Neural progenitor cell (in vitro differentiated cells): Measurements from ENCODE around the gene NFS1. TPM values are rescaled to one million over a fixed set of nuclear protein-coding genes. Genes with fewer than 3 reads are reported as not detected.

Experiments used
- DNase-seq: peaks from one replicate; pipeline ENCODE4 v3.0.0-alpha.2; 2016; ENCODE audit warnings: low spot score
- H2AFZ ChIP-seq: fragments of 200-600 bp; sonication (generic); replicated peaks from 2 replicates; pipeline ENCODE4 v1.6.1; 2016; ENCODE audit warnings: antibody characterized with exemption
- H3F3A ChIP-seq: fragments of 200-600 bp; sonication (generic); 2 replicates; pipeline ENCODE4 v1.6.1; 2016; ENCODE audit warnings: antibody characterized with exemption, low read depth
- H3K27ac ChIP-seq: fragments of 200-600 bp; sonication (generic); 2 replicates; pipeline ENCODE4 v1.5.1; 2016; ENCODE audit warnings: mild to moderate bottlenecking
- H3K27me3 ChIP-seq: fragments of 200-600 bp; sonication (generic); 2 replicates; pipeline ENCODE4 v1.6.1; 2016; ENCODE audit warnings: mild to moderate bottlenecking, moderate library complexity
- H3K36me3 ChIP-seq: fragments of 200-600 bp; sonication (generic); 2 replicates; pipeline ENCODE4 v1.5.1; 2016
- H3K4me1 ChIP-seq: fragments of 200-600 bp; sonication (generic); 2 replicates; pipeline ENCODE4 v1.6.1; 2016; ENCODE audit warnings: mixed run types
- H3K4me2 ChIP-seq: fragments of 200-600 bp; sonication (generic); 2 replicates; pipeline ENCODE4 v1.6.1; 2016
- H3K4me3 ChIP-seq: fragments of 200-600 bp; sonication (generic); 2 replicates; pipeline ENCODE4 v1.5.1; 2016
- H3K79me2 ChIP-seq: fragments of 200-600 bp; sonication (generic); 2 replicates; pipeline ENCODE4 v1.6.1; 2016; ENCODE audit warnings: low read depth
- H3K9ac ChIP-seq: fragments of 200-600 bp; sonication (generic); 2 replicates; pipeline ENCODE4 v1.6.1; 2016
- H3K9me3 ChIP-seq: fragments of 200-600 bp; sonication (generic); 2 replicates; pipeline ENCODE4 v1.5.1; 2016; ENCODE audit warnings: low read depth
- H4K20me1 ChIP-seq: fragments of 200-600 bp; sonication (generic); 2 replicates; pipeline ENCODE4 v1.6.1; 2016; ENCODE audit warnings: low read depth
- H3K27ac Mint-ChIP-seq: 3 replicates; pipeline ENCODE4 v1.8.0; 2021; ENCODE audit warnings: mixed read lengths
- H3K27me3 Mint-ChIP-seq: 2 replicates; pipeline ENCODE4 v1.8.0; 2022; ENCODE audit warnings: low read depth, mild to moderate bottlenecking, inconsistent platforms, moderate library complexity, mixed read lengths; ENCODE audit not compliant: insufficient read depth
- H3K36me3 Mint-ChIP-seq: 3 replicates; pipeline ENCODE4 v1.8.0; 2021; ENCODE audit warnings: mixed read lengths
- H3K4me1 Mint-ChIP-seq: 3 replicates; pipeline ENCODE4 v1.8.0; 2021; ENCODE audit warnings: mixed read lengths
- H3K4me3 Mint-ChIP-seq: 3 replicates; pipeline ENCODE4 v1.8.0; 2021; ENCODE audit warnings: mild to moderate bottlenecking, moderate library complexity, mixed read lengths
- H3K9me3 Mint-ChIP-seq: 3 replicates; pipeline ENCODE4 v1.8.0; 2020; ENCODE audit warnings: mixed read lengths
- CTCF ChIP-seq: fragments of 200-600 bp; sonication (generic); IDR thresholded peaks from 2 replicates; pipeline ENCODE4 v1.5.1; 2017; ENCODE audit warnings: antibody characterized with exemption, mild to moderate bottlenecking
- EZH2 ChIP-seq: fragments of 200-600 bp; sonication (generic); IDR thresholded peaks from 2 replicates; pipeline ENCODE4 v1.6.1; 2017; ENCODE audit warnings: antibody characterized with exemption, mild to moderate bottlenecking, moderate library complexity
- EZH2phosphoT487 ChIP-seq: fragments of 200-600 bp; sonication (generic); IDR thresholded peaks from 2 replicates; pipeline ENCODE4 v1.6.1; 2017; ENCODE audit warnings: antibody characterized with exemption
- small RNA-seq: library from RNA; depleted of rRNA; stranded (forward); fragments of <200 nt; gene quantifications from one replicate; pipeline ENCODE3, GENCODE V24; 2015
- total RNA-seq: library from RNA; depleted of rRNA; stranded (reverse); fragments of >200 nt; gene quantifications from 2 replicates; pipeline ENCODE4 v1.2.3, GENCODE V29; 2015; ENCODE audit warnings: low replicate concordance

Gene NFS1
- total RNA-seq, 1 donor from 2014 or later: 21.7 TPM

DNA sequence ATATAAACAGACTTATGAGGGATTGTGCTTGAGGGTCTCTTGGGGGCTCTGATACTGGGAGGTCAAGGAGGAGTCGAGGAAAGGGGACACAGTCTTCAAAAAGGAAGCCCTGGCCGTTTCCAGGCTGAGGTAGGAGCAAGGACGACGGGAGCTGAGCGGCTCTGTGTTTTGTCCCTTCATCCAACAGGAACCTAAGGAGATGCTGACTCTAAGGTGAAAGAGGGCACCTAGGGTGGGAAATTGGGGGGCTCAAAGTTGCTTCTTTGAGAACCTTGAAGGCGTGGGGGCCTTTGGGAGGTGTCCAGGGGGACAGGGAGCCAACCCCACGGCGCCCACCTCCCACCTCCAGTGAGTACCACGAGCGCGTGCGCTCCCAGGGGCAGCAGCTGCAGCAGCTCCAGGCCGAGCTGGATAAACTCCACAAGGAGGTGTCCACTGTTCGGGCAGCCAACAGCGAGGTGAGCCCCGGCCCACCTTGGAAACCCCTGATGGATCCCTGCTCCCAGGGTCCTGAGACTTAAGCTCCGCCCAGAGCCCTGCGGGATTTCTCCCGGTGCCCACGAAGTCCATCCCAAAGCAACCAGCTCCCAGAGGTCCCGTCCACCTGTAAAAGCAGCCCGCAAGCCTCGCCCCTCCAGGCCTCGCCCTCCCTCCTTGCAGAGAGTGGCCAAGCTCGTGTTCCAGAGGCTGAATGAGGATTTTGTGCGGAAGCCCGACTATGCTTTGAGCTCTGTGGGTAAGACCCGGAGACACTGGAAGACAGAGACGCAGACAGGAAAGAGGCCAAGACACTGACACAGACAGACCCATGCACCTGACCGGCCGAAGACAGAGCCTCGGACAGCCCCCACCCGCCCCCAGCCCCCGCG, 80.7 kb downstream of the NFS1 start:
- Histone ChIP-seq H4K20me1 (peaks cover 3% of the 10 kb centered on the region), H2AFZ (peak overlapping the region; percentile 52), H3K4me2 (peak overlapping the region; percentile 94), H3K27me3 (peaks cover 15% of the 10 kb centered on the region), H3K9ac (no peak overlapping the region), H3K36me3 (peaks cover 3% of the 10 kb centered on the region), H3K4me3 (peak overlapping the region; percentile 46), H3K79me2 (no peaks in the 10 kb centered on the region), H3F3A (peaks cover 75% of the 10 kb centered on the region), H3K27ac (no peak overlapping the region), H3K9me3 (no peaks in the 10 kb centered on the region), H3K4me1 (peaks cover 14% of the 10 kb centered on the region)
- DNase-seq: peak; percentile 57
- TF ChIP-seq CTCF (no peak), EZH2phosphoT487 (no peak), EZH2 (no peak)
- Mint-ChIP-seq H3K4me3 (peak overlapping the region; percentile 91), H3K36me3 (peaks cover 13% of the 10 kb centered on the region), H3K27ac (no peak overlapping the region), H3K9me3 (no peaks in the 10 kb centered on the region), H3K4me1 (peaks cover 22% of the 10 kb centered on the region), H3K27me3 (peaks cover 11% of the 10 kb centered on the region)

Small RNA genes within 50 kb of the gene (small RNA-seq; reads per million reads assigned to genes)
- gene RNU6-759P: not detected

Other genes starting within 250 kb of the NFS1 start
- 33.0 and 55.4 TPM in 2 replicates for gene CEP250, start 243.8 kb downstream of the NFS1 start, total RNA-seq
- gene C20orf173, start 169.7 kb downstream of the NFS1 start, total RNA-seq: not detected in 2 replicates
- 271 and 383 TPM in 2 replicates for gene ERGIC3, start 157.3 kb downstream of the NFS1 start, total RNA-seq
- 3.3 and 6.9 TPM in 2 replicates for gene SPAG4, start 83.5 kb downstream of the NFS1 start, total RNA-seq
- 140 and 189 TPM in 2 replicates for gene CPNE1, start 34.5 kb downstream of the NFS1 start, total RNA-seq
- gene RBM12, start 34.5 kb downstream of the NFS1 start, total RNA-seq: 82.8 and 112 TPM in 2 replicates
- gene ROMO1, start 53 bp upstream of the NFS1 start, total RNA-seq: 135 and 253 TPM in 2 replicates
- 359 and 555 TPM in 2 replicates for gene RBM39, start 42.9 kb upstream of the NFS1 start, total RNA-seq
- 45.1 and 54.7 TPM in 2 replicates for gene PHF20, start 72.7 kb upstream of the NFS1 start, total RNA-seq